Lung (tissue), 4 donors: ENCODE data around the gene CACUL1. TPM values are rescaled to one million over a fixed set of nuclear protein-coding genes. Genes with fewer than 3 reads are reported as not detected.

Experiments used
- polyA plus RNA-seq, 2 donors: library from polyadenylated mRNA; stranded (reverse); fragments of 200-250 nt; gene quantifications; one replicate each; pipeline ENCODE4 v1.2.1, GENCODE V29; 2013
- total RNA-seq, 2 donors: library from RNA; depleted of rRNA in 1 of 2; stranded (reverse); fragments of >200 nt in 1 of 2; gene quantifications; one replicate each; pipeline ENCODE4 v1.2.1, GENCODE V29; 2014 to 2021
- donor health status: Bipolar disorder and iron deficiency.
- donor health status: healthy.
- donor health status: DM: yes; HTN: yes; CAD: no.

The CACUL1 gene
- total and polyA plus RNA-seq, 4 donors, result 7.9 to 66.3 (median 23.0) TPM

Other genes starting within 250 kb of the CACUL1 start
- gene PRLHR, start 159.3 kb downstream of the CACUL1 start, total RNA-seq, result not detected
- not detected for gene PRLHR, start 159.3 kb downstream of the CACUL1 start, polyA plus RNA-seq